IPS-NIHi11 (cell line): ENCODE data around the gene ATAD2B.
"Not testable (repeated sequence)": the region's sequence is repeated elsewhere in the genome, so short reads cannot be mapped to it uniquely, and the experiment has no call there.

Experiments
- DNase-seq: peaks from one replicate; pipeline ENCODE4 v3.0.0; 2012; ENCODE audit warnings: mixed read lengths, low spot score

The ATAD2B gene

DNA sequence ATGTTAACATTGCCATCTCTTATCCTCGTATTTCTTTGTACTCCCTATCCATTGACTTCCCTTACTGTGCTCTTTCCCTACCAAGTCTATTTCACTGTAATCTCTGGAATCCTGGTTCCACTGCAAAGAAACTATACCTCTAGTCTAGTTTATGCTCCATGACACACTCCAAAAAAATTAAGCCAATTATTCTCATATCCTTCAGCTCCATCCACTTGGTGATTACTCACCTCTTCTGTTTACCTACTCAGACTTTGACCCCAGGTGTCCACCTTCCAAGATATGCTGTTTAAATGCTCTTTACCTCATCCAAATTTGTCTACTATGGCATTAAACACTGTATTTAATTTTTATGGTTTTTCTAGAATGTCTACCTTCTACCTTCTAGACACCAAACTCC lies 137.9 kb downstream of the ATAD2B start:
- DNase-seq = no peak

DNA sequence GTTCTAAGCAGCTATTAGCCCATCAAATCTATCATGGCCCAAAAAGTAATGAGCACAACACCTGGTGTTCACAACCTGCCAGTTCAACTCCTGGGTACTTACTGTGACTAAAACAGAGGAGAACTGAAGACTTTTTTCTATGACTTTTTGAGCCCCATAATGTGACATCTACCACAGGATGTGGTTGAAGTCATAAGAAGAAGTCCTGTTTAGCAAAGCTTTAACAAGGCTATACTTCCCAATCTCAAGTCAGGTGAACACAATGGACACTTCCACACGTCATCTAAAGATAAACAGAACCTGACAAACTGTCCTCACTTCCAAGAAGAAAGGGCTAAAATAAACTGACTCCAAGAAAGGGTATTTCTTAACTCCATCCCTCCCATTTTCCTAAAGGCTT lies 138.8 kb downstream of the ATAD2B start:
- no peak for DNase-seq

DNA sequence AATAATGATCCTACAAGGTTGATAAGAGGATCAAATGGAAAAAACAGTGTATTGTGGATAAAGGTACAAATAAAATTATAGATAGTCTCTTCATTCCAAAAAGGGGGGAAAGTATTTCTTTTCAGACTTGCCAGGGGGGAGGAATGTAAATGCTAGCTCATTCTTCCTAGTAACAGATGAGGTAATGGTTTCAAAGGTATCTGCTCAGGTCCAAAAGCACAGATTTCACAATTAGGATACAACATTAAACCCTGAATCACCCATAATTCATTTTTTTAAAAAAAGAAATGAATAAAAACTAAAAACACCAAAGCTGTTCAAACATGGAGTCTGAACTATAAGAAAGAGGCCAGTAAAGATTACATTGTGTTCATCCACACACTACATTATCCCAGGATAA lies 142.0 kb downstream of the ATAD2B start:
- DNase-seq = no peak

DNA sequence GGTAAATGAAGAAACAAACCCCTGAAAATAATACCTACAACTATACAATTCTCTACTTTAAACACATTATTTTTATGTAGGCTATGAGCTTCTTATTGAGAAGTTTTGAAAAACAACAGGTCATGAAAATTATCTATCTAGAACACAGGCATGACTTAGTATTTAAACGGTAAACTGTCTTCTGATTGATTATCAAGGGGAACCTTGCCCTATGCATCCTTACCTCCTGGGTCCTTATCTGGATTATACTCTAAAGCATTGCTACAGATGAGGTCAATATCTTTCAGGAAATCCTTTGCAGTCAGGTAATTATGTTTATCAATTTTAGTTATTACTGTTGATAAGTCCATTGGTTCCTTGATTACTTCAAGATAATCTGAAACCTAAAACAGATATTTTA lies 144.3 kb downstream of the ATAD2B start:
- no peak for DNase-seq

DNA sequence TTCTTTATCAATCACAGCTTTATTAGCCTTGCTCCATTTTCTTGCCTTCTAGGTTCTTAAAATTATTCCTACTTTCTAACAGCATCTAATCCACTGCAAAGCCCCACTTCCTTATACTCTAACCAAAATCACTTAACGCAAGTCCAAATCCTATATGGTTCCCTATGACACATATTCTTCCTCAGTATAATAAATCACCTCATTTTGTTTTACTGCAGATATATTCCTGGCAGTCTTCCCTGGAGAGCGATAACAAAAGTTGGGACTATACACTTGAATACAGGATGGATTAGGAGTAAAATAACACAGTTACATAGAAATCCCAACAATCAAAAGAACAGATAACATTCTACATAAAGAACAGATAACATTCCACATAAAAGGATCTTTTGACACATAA lies 144.8 kb downstream of the ATAD2B start:
- DNase-seq = no peak

DNA sequence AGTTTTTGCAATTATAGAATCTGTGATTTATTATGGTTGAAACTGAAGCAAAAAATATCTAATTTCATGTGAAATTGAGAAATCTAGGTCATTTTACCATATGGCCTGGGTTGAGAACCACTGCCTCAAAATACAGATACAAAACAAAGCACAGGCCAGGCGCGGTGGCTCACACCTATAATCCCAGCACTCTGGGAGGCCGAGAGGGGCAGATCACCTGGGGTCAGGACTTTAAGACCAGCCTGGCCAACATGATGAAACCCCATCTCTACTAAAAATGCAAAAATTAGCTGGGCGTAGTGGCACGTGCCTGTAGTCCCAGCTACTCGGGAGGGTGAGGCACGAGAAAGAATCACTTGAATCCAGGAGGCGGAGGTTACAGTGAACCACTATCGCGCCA lies 146.5 kb downstream of the ATAD2B start:
- DNase-seq = not testable (repeated sequence)

DNA sequence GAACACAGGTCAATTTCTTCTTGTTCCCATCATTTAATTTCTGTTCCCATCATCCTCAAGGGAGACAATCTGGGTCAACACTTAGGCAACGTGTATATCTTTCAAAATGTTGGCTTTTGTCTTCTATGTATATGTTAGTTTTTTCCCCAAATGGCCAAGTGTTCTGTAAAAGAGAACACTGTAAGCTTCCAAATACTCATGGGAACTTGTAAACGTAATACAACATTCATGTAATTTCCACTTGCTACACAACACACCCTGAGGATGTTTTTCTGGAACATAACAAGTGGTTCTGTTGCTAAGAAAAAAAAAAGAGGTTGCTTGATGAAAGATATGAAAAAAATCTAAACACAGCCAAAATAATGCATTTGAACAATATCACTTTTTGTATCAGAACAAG lies 149.1 kb downstream of the ATAD2B start:
- DNase-seq = no peak

DNA sequence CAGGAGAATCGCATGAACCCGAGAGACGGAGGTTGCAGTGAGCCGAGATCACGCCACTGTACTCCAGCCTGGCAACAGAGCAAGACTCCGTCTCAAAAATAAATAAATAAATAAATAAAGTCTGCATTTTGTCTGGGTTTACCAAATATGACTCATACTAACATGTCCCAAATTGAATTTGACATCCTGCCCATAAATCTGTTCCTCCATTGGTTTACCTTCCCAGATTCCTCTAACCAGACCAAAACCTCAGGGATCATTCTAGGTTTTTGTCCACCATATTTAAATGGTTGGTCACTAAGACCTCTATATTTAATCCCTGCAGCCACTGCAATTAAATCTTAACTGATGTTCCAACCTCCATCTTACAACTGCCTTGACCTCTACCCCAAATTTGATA lies 150.9 kb downstream of the ATAD2B start:
- DNase-seq = no peak

DNA sequence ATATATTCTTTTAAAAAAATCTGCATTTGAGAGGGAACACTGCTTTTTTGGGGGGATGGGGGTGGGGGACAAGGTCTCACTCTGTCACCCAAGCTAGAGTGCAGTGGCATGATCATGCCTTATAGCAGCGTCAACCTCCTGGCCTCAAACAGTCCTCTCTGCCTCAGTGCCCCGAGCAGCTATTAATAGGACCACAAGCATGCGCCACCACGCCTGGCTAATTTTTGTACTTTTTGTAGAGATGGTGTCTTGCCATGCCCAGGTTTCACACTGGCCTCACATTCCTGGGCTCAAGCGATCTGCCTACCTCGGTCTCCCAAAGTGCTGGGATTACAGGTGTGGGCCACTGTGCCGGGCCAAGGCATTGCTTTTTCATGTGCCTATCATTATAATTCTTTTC lies 154.2 kb downstream of the ATAD2B start:
- no peak for DNase-seq

DNA sequence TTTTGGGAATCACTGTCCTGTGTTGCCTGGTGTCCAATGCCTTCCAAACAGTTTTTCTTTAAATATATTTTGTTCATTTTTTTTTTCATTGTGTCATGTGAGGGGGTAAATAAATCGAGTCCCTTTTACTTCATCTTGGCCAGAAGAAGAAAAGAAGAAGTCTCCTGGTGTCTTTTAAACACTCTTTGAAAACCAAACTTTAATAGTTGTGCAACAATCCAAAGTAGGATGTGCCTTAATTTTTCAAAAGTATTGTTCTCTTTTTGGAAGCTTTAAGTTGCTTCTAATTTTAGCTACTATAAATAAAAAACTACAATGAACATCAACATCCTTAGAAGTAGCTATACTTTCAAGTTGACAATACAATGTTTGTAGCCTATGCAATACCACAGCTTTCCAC lies 154.9 kb downstream of the ATAD2B start:
- DNase-seq = no peak

DNA sequence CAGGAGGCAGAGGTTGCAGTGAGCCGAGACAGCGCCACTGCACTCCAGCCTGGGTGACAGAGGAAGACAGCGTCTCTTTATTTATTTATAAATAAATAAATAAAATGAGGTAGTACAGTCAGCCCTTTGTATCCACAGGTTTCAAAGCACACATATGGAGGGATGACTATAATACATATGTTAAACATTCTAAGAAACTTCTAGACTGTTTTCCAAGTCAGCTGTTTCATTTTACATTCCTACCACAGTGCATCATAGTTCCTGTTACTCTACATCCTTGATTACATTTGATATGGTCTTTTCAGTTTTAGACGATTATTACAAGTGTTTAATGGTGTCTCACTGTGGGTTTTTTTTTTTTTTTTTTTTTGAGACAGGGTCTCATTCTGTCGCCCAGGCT lies 157.6 kb downstream of the ATAD2B start:
- no peak for DNase-seq

DNA sequence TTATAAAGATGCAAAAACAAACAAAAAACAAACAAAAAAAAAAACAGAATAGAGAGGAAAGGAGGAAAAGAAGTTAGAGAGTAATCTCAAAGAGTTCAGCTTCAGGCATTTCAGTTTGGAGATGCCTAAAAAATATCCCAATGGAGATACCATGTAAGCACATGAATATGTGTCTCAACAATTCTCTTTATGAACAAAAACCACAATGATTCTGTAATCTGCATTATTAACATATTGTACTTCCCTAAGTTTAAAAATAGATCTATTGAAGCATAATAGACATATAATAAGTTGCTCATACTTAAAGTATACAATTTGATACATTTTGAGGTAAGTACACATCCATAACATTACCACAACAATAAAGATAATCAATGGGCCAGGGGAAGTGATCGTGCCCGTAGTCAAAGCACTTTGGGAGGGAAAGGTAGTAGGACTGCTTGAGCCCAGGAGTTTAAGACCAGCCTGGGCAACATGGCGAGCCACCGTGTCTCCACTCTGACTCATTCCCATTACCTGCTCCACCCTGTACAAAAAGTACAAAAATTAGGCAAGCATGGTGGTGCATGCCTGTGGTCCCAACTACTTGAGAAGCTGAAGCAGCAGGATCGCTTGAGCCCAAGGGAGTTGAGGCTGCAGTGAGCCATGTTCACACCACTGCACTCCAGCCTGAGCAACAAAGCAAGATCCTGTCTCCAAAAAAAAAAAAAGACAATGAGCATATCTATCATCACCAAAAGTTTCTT lies 158.9 kb downstream of the ATAD2B start:
- no peak for DNase-seq

DNA sequence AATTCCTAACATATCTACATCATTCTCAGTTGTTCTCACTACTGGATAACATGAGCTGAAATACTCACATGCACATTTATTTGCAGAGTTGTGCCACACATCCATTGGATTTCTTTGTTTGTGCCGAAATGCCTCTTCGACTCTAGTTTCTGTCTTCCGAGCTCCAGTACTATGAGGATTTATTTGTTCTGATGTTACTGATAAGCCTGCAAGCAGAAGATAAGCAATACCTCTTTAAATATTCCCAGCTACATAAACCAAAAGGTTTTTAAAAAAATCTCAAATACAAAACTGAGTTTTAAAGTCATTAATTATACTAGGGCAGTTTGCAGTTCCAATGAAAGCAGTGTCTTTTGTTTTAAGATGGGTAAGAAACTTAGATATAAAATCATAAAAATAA lies 164.8 kb downstream of the ATAD2B start:
- DNase-seq = no peak

DNA sequence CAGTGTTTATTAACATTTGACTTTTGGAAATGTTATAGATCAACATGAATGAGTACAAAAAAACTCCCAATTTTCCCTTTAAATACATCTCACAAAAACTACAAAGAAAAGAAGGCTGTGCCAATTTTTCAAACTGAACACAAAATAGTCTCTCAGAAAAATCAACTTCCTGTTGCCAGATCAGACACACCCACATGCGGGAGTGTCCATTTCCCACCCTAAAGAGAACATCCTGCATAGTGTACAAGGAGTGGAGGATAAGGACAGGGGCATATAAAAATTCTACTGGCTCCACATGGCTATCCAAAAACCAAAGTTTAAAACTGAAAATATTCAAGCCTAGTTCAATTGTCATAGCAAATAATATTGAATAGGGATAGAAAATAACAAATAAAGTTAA lies 165.3 kb downstream of the ATAD2B start:
- no peak for DNase-seq

DNA sequence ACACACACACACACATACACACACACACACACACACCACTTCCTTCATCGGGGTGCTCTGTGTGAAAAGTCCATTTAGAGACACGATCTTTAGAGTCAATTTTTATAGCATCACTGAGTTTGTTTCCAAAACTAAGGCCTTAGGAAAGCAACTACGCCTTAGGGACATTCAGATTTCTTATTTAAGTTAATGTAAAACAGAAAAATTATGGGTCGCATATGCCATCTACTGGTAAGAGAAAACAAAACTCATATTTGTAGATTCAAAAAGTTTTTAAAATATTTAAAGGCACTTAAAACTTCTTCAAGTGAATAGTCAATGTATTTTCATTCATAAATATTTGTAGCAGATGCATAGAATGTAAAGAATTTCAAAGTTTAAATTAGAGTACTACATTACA lies 166.2 kb downstream of the ATAD2B start:
- no peak for DNase-seq

DNA sequence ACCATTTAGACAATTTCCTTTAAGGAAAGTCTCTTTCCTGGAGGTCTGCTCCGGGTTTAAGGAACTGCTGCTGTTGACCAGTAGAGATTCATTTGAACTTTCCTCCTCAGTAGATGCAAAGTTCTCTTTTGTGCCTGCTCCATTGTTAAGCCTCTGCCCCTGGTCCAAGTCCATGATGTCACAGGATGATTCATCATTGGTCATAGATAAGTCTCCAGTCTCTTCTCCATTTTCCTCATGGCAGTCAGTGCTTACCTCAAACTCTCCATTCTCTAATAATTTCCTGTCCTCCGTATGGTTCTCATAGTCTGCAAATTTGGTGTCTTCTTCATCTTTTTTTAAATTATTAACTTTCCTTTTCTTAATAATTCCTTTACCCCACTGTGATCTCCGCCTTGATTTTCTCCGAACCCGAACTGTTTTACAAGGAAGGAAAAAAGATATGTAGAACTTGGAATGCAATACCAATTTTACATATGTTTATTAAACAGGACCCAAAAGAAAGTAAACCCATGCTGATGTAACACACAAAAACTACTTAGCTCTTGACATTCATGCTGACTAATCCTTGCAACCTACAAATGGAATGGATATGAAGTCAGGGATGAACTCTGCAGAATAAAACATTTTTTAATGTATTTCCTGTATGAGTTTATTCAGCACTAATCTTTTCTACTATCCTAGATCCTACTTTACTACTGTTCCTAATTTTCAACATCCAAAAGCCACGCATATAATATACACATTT lies 169.1 kb downstream of the ATAD2B start:
- DNase-seq = no peak

DNA sequence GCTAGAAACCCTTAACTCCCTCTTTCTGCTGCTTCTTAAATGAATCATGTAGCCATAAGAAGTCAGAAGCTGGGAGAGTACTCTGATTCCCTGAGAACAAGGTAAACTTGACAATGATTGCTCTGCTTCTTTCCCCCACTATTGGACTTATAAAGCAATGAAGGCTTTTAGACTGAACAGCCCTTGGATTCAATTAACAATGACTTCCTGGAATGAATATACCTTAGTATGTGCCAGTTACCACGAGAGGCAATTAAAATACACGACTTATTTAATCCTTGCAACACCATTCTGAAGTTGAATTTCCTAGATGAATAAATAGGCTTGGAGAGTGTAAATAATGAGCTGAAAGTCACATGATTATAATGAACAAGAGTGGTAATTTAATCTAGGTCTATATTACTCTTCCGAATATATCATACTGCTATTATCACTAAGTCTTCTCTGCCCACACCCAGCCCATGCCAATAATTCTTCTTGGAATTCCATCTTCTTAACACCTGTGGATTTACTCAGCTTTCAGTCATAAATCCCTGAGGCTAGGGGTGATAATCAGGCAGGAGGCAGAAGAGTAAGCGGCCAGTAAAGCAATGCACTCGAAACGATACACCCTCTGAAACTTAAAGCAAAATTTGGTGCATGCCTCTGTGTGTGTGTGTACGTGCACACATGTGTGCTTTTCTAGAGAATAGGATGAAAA lies 170.2 kb downstream of the ATAD2B start:
- no peak for DNase-seq

DNA sequence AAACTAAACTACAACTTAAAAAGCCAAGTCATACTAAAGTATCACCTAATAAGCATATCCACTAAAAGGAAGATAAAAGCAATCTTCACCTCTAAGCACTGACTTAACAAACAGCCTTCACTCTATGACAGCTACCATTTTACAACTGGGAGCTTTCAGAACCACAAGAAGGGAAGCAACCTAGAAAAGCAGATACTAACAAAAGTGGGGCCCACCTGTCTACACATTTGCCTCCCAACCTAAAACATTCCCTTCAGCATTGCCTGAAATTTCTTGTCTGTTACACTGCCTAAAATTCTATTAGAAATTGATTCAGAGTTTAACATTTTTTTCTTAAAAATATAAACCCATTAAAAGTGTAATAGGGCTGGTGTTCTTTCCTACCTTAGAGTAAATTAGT lies 172.0 kb downstream of the ATAD2B start:
- DNase-seq = no peak

DNA sequence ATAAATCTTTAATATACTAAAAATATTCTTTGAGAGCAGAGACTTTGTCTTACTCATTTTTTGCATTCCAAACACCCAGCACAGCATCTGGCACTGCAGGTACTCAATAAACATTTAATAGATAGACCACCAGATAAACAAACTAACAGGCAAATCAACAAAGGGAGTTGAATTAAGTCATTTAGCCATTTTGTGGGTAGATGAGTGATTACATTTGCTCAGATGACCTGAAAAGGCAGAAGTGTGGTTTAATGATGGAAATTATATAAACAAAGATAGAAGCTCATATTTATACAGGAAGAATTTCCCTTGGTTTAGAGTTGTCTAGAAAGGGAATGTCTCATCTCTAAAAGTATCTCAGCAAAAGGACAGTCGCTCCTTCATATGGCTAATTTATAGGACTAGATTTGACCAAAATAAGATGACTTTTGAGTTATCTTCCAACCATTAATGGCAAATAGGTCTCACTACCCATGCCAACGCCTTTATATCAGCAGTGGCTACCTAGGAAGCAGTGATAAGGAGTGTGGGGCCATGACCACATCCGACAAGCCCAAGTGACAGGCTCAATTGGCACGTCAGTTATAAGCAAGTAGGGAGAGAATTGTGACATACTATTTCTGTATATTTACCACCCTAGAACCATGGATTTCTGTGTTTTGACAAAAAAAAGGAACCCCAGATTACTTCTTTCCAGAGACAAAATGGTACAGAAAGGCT lies 173.5 kb downstream of the ATAD2B start:
- no peak for DNase-seq

DNA sequence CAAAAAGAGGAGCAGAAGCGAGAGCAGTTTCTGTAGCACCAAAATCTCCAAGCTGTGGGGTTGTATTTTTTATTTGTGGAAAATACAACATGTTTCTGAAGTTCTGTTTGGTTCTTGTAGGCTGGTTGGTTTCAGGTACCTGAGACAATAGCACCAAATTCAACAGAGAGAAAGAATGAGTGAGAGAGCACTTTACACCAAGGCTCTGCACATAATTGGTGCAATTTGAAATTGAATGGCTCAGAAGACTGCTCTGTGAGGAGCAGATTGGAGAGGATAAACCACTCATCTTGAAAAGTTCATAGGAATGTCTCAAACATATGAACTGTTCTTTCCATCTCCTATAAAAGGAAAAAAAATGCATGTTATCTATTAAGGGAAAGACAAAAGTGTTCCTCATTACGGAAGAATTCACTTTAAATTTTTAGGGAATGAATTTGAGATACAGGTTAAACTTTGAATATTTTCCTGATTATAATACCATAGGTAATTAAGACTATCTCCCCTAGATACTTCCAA lies 175.1 kb downstream of the ATAD2B start:
- no peak for DNase-seq

DNA sequence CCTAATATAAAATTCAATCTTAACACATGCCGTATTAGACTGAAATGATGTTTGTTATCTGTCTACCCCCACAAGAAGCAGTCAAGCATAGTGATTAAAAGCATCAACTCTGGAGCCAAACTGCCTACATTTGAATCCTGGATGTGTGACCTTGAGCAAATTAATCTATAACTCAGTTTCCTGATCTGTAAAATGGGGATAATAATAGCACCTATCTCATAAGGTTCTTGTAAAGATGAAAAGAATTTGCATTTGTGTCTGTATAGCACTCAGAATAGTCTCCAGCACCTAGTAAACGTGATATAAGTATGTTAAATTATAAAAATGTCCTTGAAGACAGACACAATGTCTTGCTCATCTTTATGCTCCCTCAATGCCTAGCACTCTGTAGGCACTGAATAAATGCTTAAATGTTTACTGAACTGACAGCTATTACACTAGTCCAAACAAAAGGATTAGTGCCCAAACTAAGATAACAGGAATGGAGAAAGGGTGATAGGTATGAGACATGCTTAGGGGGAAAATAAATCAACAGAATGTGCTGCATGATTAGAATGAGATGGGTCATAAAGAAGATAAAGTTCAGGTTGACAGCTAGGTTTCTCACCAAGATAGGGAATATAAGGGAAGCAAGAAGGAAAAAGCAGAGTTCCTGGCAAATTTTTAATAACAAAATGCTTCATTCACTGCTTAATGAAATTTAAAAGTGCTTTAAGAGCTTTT lies 180.6 kb downstream of the ATAD2B start:
- DNase-seq = no peak

DNA sequence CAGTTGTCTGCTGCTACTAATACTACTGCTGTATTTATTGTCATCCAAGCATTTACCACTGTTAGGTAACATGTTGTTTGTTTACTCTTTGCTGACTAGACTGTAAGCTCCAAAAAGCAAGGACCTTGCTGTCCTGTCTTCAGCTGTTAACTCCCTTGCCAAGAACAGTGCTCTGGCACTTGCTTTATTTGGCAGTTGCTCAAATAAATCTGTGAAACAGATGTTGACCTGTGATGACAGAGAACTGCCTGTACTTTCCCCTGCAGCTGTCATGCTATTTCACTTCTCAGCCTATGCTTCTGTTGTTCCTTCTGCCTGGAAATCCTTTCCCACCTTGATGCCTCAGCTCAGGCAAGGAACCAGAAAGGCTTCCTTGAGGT lies 181.2 kb downstream of the ATAD2B start:
- no peak for DNase-seq
